ENCODE measurements around the gene CEP68.

DNA sequence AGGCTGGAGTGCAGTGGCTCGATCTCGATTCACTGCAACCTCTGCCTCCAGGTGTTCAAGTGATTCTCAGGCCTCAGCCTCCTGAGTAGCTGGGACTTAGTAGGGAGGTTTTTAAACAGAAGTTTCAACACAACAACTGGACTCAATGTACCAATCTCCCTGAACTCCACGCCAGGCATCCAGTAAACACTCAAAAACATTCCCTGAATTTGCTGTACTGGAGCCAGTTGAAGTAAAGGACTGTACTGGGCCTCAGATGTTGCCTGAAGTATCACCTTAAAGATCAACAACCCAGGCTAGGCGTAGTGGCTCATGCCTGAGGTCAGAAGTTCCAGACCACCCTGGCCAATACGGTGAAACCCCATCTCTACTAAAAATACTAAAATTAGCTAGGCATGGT, 51.3 kb downstream of the CEP68 start:
- TF ChIP-seq, protein P1, sequence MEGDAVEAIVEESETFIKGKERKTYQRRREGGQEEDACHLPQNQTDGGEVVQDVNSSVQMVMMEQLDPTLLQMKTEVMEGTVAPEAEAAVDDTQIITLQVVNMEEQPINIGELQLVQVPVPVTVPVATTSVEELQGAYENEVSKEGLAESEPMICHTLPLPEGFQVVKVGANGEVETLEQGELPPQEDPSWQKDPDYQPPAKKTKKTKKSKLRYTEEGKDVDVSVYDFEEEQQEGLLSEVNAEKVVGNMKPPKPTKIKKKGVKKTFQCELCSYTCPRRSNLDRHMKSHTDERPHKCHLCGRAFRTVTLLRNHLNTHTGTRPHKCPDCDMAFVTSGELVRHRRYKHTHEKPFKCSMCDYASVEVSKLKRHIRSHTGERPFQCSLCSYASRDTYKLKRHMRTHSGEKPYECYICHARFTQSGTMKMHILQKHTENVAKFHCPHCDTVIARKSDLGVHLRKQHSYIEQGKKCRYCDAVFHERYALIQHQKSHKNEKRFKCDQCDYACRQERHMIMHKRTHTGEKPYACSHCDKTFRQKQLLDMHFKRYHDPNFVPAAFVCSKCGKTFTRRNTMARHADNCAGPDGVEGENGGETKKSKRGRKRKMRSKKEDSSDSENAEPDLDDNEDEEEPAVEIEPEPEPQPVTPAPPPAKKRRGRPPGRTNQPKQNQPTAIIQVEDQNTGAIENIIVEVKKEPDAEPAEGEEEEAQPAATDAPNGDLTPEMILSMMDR (IDR thresholded peaks at IDR 0.05): no peak
- no peak for TF ChIP-seq POLR2A (IDR thresholded peaks at IDR 0.05)
